H1 (cell line): Measurements from ENCODE around the gene SEMA4D. TPM values are rescaled to one million over a fixed set of nuclear protein-coding genes. Genes with fewer than 3 reads are reported as not detected.

Source experiments
- CHD2 ChIP-seq: IDR thresholded peaks from 2 replicates; pipeline ENCODE4 v1.6.1; 2012; ENCODE audit warnings: low read length, improper control_type of control experiment
- CTBP2 ChIP-seq: IDR thresholded peaks from 2 replicates; pipeline ENCODE4 v1.7.0; 2011; ENCODE audit warnings: borderline replicate concordance, mild to moderate bottlenecking, moderate library complexity, mixed read lengths, low read length; ENCODE audit not compliant: insufficient read depth, insufficient read length
- KDM5A ChIP-seq: fragments of 200-600 bp; IDR thresholded peaks from 2 replicates; pipeline ENCODE4 v1.7.1; 2012; ENCODE audit warnings: mild to moderate bottlenecking, low read length, inconsistent platforms, mixed read lengths
- NRF1 ChIP-seq: IDR thresholded peaks from 2 replicates; pipeline ENCODE4 v1.6.1; 2011; ENCODE audit warnings: mild to moderate bottlenecking, low read depth, low read length, improper control_type of control experiment
- SIRT6 ChIP-seq: IDR thresholded peaks from one replicate; pipeline ENCODE4 v1.7.1; 2012; ENCODE audit warnings: low read length, inconsistent platforms
- TAF7 ChIP-seq: optimal IDR thresholded peaks from 2 replicates; pipeline ENCODE3; 2011; ENCODE audit warnings: low read depth, mild to moderate bottlenecking, inconsistent platforms, low read length, moderate library complexity, borderline replicate concordance
- ZNF274 ChIP-seq: IDR thresholded peaks from 2 replicates; pipeline ENCODE4 v1.7.0; 2012; ENCODE audit warnings: low read length, borderline replicate concordance; ENCODE audit errors: extremely low read depth
- polyA plus RNA-seq, 7 experiments: library from polyadenylated mRNA; depleted of rRNA in 3 of 7; stranded (reverse) in 5 of 7; unstranded in 2 of 7; fragments of >200 nt in 5 of 7; fragments of 200-250 nt in 2 of 7; gene quantifications; 1 replicate in 5 of 7; 2 replicates in 1 of 7; 4 replicates in 1 of 7; pipeline versions ENCODE4 v1.2.1 to v1.2.3, GENCODE V29; 2011 to 2013; ENCODE audit warnings: missing spikeins in 2 of 7, mixed read lengths in 2 of 7
- total RNA-seq: library from RNA; stranded (reverse); fragmentation: NEBNext Ultra II Directional; extraction: Animal tissue kit (Norgen Biotek cat#: 25700); gene quantifications from 2 replicates; pipeline ENCODE4 v1.2.1, GENCODE V29; 2021

Gene SEMA4D
- total and polyA plus RNA-seq, 2 of the 8 experiments (the other 6 are each of a cell fraction or from before 2014, with no cell fraction given) = 21.0 to 70.4 TPM

DNA sequence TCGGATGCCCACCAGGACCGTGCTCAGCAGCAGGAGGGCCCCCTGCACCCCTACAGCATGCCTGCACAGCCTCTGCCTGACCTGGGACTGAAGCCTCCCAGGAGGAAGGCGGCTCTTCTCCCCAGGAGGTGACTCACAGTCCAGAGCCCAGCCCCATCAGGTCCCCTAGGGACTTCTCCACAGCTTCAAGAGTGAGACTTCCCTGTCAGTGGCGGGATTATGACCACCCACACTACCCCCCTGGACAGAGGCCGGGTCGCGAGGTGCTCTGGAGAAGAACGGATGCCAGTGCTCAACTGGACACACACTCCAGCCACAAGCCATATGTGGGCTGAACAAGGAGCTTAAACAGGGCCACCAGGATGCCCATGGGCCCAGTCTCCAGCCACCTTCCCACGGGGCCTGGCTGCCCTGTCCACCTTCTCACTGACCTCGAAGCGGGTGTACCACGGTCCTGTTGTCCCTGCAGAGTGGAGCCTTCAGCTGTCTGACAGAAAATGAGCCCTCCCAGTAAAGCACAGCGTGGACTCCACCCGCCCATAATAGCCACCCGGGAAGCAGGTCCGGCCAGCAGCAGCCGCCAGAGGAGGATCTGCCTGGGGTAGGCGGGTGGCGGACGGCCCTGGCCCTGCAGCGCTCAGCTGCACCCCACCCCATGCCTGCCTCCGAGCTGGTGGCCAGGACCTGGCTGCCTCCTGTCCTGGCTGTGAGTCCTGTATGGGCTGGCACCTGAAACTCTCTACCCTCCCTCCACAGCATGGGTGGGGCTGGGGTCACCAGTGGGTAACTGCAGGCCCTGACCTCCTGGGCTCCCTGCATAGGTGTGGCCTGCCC lies 54.7 kb downstream of the SEMA4D start (continued):
- TF ChIP-seq ZNF274 (no peak), SIRT6 (no peak), KDM5A (no peak), CTBP2 (no peak), CHD2 (no peak), NRF1 (no peak), TAF7 (no peak)
